GM19463 (cell line): ENCODE data around the gene FAM120AOS.
"Not testable (repeated sequence)": the region's sequence is repeated elsewhere in the genome, so short reads cannot be mapped to it uniquely, and the experiment has no call there.

Experiments
- ATAC-seq: cut with Tn5 transposase; IDR thresholded peaks from one replicate; pipeline ENCODE4 v1.9.1; 2021; ENCODE audit warnings: mild to moderate bottlenecking, moderate library complexity; ENCODE audit not compliant: unreplicated experiment

FAM120AOS gene

GRCh38 chr9:93440896-93441580 is 12.3 kb downstream of the FAM120AOS start:
- ATAC-seq: no peak

DNA sequence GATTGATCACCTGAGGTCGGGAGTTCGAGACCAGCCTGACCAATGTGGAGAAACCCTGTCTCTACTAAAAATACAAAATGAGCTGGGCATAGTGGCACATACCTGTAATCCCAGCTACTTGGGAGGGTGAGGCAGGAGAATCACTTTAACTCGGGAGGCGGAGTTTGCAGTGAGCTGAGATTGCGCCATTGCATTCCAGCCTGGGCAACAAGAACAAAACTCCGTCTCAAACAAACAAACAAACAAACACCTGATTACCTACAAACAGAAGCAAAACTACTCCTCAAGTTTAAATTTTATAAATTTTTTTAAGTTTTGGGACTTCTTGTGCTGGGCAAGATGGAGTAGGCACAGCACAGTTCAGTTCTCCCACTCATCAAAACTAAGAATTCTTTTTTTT is 14.1 kb downstream of the FAM120AOS start:
- ATAC-seq: not testable (repeated sequence)

- no peak for ATAC-seq
Measured at GRCh38 chr9:93437996-93438395, 15.4 kb downstream of the FAM120AOS start.

- no peak for ATAC-seq
Measured at GRCh38 chr9:93436655-93437407, 16.6 kb downstream of the FAM120AOS start.

GRCh38 chr9:93436218-93436617 is 17.2 kb downstream of the FAM120AOS start:
- no peak for ATAC-seq

DNA sequence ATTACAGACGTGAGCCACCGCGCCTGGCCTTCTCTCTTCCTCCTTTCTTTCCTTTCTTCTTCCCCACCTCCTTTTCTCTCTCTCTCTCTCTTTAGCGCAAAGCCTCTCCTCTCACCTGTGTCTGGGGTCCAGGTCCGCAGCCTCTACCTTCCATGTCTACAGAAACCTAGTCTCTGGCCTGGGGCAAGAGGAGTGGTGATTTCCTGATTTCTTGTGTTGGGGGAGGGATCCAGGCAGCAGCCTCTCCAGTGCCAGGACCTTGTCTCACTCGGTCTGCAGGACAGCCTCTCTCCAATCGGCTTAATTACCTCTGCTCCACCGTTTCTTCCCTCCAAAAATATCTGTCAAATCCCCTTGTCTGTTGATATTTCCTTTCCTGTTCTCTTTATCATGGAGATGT is 18.0 kb downstream of the FAM120AOS start:
- ATAC-seq: no peak

GRCh38 chr9:93434056-93434455 is 19.3 kb downstream of the FAM120AOS start:
- ATAC-seq: no peak

- ATAC-seq: no peak
Measured at GRCh38 chr9:93432964-93433363, 20.4 kb downstream of the FAM120AOS start.

DNA sequence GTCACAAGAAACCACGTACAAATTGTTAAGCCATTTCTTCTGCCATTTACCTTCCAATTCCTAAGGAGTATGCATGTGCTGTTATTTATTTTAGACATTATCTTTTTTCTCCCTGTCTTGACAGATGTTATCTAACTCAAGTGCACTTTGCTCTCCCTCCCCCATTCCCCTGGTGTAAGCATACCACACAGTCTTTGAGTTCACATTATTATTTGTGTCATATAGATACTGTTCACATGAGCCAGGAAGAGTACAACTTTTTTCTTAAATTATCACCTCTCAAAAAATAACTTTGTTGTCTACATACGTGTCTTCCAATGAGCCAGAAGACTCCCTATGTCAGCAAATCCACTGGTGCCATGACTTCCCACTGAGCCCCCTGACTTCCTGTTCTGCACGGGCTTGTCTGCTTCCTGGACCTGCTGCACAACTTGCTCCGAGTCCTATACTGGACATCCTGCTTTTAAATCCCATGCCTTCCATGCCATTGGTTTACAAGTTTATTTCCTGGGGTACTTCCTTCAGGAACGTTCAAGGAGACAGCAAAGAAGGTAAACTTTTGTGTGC is 21.8 kb downstream of the FAM120AOS start:
- no peak for ATAC-seq

DNA sequence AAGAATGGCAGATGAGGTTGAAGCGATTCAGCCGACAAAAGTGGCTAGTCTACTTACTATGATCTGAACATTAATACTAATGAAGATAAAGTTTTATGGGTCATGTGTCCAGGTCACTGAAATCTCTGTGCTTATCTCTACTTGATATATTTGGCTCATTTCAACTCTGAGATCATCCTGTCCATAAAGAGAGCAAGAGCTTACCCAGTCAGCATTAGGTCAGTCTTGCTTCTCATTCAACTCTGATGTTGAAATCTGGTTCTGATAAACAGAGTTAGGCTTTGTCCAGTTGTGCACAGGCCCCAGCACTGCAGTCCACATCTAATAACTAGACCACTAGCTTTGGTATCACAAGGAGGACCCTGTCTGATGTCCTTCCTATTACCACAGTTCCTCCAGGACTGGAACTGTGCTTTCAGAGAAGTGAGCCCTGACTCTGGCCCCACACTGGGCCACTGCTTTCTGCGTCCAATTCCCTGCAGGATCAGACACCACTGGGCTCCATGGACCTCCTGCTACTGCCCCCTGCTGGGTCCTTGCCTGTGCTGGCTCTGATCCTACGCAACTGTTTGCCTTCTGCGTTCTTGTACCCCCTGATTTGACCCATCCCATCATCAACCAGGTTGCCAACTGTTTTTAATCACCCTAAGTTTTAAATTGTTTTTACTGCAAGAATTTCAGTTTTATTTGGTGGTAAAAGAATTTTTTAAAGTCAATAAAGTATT is 25.6 kb downstream of the FAM120AOS start:
- ATAC-seq: no peak

- ATAC-seq: no peak
Measured at GRCh38 chr9:93422977-93423616, 30.3 kb downstream of the FAM120AOS start.

DNA sequence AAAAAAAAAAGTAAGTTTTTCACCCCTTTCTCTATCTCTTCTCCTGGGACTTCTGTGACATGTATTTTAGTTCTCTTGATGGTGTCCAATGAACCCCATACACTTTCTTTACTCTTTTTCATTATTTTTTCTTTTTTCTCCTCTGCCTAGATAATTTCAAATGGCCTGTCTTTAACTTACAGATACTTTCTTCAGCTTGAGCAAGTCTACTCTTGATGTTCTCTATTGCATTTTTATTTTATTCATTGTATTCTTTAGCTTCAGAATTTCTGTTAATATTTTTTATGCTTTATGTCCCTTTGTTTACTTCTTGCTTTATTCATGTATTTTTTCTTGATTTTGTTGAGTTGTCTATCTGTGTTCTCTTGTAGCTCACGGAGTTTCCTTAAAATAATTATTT is 34.4 kb downstream of the FAM120AOS start:
- ATAC-seq: no peak

DNA sequence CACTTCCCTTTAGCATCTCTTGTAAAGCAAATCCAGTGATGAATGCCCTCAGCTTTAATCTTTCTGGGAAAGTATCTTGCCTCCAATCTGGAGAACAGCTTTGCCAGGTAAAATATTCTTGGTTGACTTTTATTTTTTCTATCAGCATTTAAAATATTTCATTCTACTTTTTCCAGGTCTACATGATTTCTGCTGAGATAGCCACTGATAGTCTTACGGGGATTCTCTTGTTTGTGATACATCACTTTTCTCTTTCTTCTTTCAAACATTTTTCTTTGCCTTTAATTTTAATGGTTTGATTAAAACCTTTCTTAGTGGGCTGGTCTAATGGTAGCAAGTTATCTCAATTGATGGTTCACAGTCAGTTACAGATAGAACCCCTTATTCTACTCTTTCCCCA is 35.8 kb downstream of the FAM120AOS start:
- no peak for ATAC-seq

DNA sequence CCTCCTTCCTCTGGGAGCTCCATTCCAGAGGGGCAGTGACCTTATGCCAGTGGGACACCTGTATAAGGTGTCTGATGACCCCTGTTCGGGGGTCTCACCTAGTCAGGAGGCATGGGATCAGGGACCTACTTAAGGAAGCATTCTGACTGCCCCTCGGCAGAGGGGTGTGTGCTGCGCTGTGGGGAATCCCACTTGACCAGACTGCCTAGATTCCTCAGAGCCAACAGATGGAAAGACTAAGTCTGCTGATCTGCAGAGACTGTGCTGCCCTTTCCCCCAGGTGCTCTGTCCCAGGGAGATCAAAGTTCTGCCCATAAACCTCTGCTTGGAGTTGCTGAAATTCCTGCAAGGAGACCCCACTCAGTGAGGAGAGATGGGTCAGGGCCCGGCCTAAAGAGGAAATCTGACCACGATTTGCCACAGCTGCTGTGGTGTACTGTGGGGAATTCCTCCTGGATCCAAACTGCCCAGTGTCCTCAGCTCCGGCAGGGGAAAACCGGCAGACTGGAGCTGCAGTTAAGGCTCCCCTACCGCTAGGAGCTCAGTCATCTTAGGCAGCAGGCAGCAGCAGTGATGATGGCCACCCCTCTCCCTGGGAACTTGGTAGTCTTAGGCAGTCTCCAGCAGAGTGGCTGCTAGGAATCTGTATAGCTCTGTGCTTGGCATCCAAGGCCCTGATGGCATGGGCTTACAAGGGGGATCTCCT is 36.7 kb downstream of the FAM120AOS start:
- ATAC-seq: no peak

- no peak for ATAC-seq
Measured at GRCh38 chr9:93415176-93415690, 38.1 kb downstream of the FAM120AOS start.

DNA sequence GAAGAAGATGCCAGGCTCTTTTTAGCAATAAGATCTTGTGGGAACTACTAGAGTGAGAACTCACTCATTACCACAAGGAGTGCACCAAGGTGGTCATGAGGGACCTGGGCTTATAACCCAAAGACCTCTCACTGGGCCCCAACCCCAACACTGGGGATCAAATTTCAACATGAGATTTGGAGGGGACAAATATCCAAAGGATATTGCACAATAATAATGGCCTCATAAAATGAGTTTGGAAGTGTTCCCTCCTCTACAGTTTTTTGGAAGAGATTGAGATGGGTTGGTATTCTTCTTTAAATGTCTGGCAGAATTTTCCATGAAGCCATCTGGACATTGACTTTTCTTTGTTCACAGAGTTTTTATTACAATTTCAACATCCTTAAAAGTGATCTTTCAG is 39.9 kb downstream of the FAM120AOS start:
- ATAC-seq: no peak

- no peak for ATAC-seq
Measured at GRCh38 chr9:93406371-93406770, 47.0 kb downstream of the FAM120AOS start.

- no peak for ATAC-seq
Measured at GRCh38 chr9:93398471-93398870, 54.9 kb downstream of the FAM120AOS start.

GRCh38 chr9:93397661-93398373 is 55.6 kb downstream of the FAM120AOS start:
- no peak for ATAC-seq
